Measurements from ENCODE around the gene RIPOR1.

Gene RIPOR1

GRCh38 chr16:67547423-67548264, 19.0 kb downstream of the RIPOR1 start:
- H3K27ac ChIP-seq, result no peak overlapping the region
- H3K9me3 ChIP-seq (ENCODE audit: severe bottlenecking), result no peaks in the 10 kb centered on the region
- no peak for DNase-seq
- H3K4me3 ChIP-seq (ENCODE audit: low read depth, low read length), result no peak overlapping the region
- no peaks in the 10 kb centered on the region for H3K27me3 ChIP-seq (ENCODE audit: insufficient read depth, low read depth, severe bottlenecking)
- peaks cover 57% of the 10 kb centered on the region for H3K36me3 ChIP-seq
- no peak for TF ChIP-seq CTCF (IDR thresholded peaks at IDR 0.05; ENCODE audit: low read depth, low read length)

GRCh38 chr16:67548265-67549126, 19.9 kb downstream of the RIPOR1 start:
- Histone ChIP-seq H3K36me3 (peaks cover 48% of the 10 kb centered on the region), H3K27ac (no peak overlapping the region), H3K9me3 (ENCODE audit: severe bottlenecking) (no peaks in the 10 kb centered on the region), H3K4me3 (ENCODE audit: low read depth, low read length) (no peak overlapping the region), H3K27me3 (ENCODE audit: insufficient read depth, low read depth, severe bottlenecking) (no peaks in the 10 kb centered on the region)
- TF ChIP-seq CTCF (IDR thresholded peaks at IDR 0.05; ENCODE audit: low read depth, low read length), result no peak
- DNase-seq, result no peak

- Histone ChIP-seq H3K27ac (no peak overlapping the region), H3K27me3 (ENCODE audit: insufficient read depth, low read depth, severe bottlenecking) (no peaks in the 10 kb centered on the region), H3K36me3 (peaks cover 41% of the 10 kb centered on the region), H3K4me3 (ENCODE audit: low read depth, low read length) (no peak overlapping the region), H3K9me3 (ENCODE audit: severe bottlenecking) (no peaks in the 10 kb centered on the region)
- no peak for DNase-seq
- TF ChIP-seq CTCF (IDR thresholded peaks at IDR 0.05; ENCODE audit: low read depth, low read length), result no peak
Observed at GRCh38 chr16:67549240-67549639, 20.6 kb downstream of the RIPOR1 start.

- DNase-seq, result no peak
- Histone ChIP-seq H3K9me3 (ENCODE audit: severe bottlenecking) (no peaks in the 10 kb centered on the region), H3K36me3 (peaks cover 34% of the 10 kb centered on the region), H3K27me3 (ENCODE audit: insufficient read depth, low read depth, severe bottlenecking) (no peaks in the 10 kb centered on the region), H3K4me3 (ENCODE audit: low read depth, low read length) (no peak overlapping the region), H3K27ac (no peak overlapping the region)
- TF ChIP-seq CTCF (IDR thresholded peaks at IDR 0.05; ENCODE audit: low read depth, low read length), result no peak
Observed at GRCh38 chr16:67549936-67550335, 21.3 kb downstream of the RIPOR1 start.

- H3K27me3 ChIP-seq (ENCODE audit: insufficient read depth, low read depth, severe bottlenecking), result no peaks in the 10 kb centered on the region
- H3K9me3 ChIP-seq (ENCODE audit: severe bottlenecking), result no peaks in the 10 kb centered on the region
- peaks cover 24% of the 10 kb centered on the region for H3K36me3 ChIP-seq
- H3K4me3 ChIP-seq (ENCODE audit: low read depth, low read length), result no peak overlapping the region
- H3K27ac ChIP-seq, result no peak overlapping the region
- TF ChIP-seq CTCF (IDR thresholded peaks at IDR 0.05; ENCODE audit: low read depth, low read length), result no peak
- no peak for DNase-seq
Observed at GRCh38 chr16:67551091-67551490, 22.5 kb downstream of the RIPOR1 start.
